IMR-90 (cell line): ENCODE data around the gene RNF166. TPM values are rescaled to one million over a fixed set of nuclear protein-coding genes. Genes with fewer than 3 reads are reported as not detected.

Source experiments
- CEBPB ChIP-seq: IDR thresholded peaks from 2 replicates; pipeline ENCODE4 v1.6.1; 2012; ENCODE audit warnings: low read depth, low read length, improper control_type of control experiment
- MAZ ChIP-seq: IDR thresholded peaks from 2 replicates; pipeline ENCODE4 v1.6.1; 2012; ENCODE audit warnings: low read depth, mild to moderate bottlenecking, low read length, improper control_type of control experiment, moderate library complexity, borderline replicate concordance
- polyA plus RNA-seq, 3 experiments: library from polyadenylated mRNA; depleted of rRNA; stranded (reverse); fragments of >200 nt; gene quantifications; 2 replicates each; pipeline ENCODE4 v1.2.3, GENCODE V29; 2012; ENCODE audit warnings: low replicate concordance in 1 of 3
- total RNA-seq: library from RNA; depleted of rRNA; stranded (reverse); fragments of >200 nt; gene quantifications from 2 replicates; pipeline ENCODE4 v1.2.3, GENCODE V29; 2012
- TF ChIP-seq, protein P1 (sequence below): fragments of 150-350 bp; IDR thresholded peaks from 2 replicates; pipeline ENCODE4 v1.6.1; 2017; ENCODE audit warnings: mild to moderate bottlenecking, antibody characterized with exemption, low read length, low read depth

The RNF166 gene
- total and polyA plus RNA-seq, 2 of the 4 experiments (the other 2 are of a cell fraction): 8.1 to 17.4 TPM

DNA sequence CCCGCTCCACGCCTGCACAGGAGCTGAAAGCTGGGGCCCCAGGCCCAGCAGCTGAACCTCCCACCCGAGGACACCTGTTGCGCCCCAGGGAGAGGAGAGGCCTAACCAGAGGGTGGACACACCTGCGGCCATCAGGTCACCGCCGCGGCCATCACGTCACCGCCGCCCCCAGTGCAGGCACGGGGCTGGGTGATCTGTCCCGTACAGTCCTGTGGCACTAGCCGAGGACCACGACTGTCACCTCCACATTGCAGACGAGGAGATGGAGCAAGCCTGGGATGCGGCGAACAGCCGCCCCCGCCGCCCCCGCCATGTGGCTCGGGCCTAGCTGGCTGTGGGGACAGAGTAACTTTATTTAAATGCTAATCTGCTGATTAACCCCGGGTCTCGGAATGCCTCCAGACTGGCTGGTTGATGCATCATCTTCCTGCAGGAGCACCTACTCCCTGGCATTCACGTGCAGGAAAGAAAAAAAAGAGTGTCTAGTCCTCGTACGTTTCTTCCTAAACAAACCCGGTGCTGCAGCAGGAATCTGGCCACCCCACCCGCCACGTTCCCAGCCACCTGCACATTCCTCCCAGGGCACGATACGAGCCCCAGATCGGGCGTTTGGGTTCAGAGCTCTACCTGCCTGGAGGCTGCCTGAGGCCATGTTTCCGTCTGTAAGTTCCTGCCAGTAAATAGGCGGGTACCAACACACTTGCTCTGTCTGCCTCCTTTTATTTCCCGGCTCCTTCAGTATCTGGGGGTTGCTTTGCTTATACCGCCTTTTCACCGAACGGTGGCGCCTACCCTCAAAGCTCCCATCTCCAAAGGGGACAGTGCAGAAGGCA is 48.9 kb upstream of the RNF166 start (continued):
- TF ChIP-seq, protein P1, sequence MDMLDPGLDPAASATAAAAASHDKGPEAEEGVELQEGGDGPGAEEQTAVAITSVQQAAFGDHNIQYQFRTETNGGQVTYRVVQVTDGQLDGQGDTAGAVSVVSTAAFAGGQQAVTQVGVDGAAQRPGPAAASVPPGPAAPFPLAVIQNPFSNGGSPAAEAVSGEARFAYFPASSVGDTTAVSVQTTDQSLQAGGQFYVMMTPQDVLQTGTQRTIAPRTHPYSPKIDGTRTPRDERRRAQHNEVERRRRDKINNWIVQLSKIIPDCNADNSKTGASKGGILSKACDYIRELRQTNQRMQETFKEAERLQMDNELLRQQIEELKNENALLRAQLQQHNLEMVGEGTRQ: no peak
- TF ChIP-seq CEBPB (no peak), MAZ (no peak)
